Measurements from ENCODE around the gene BACH2.

BACH2 gene

GRCh38 chr6:90113389-90113788 lies 183.3 kb downstream of the BACH2 start:
- TF ChIP-seq, protein P1, sequence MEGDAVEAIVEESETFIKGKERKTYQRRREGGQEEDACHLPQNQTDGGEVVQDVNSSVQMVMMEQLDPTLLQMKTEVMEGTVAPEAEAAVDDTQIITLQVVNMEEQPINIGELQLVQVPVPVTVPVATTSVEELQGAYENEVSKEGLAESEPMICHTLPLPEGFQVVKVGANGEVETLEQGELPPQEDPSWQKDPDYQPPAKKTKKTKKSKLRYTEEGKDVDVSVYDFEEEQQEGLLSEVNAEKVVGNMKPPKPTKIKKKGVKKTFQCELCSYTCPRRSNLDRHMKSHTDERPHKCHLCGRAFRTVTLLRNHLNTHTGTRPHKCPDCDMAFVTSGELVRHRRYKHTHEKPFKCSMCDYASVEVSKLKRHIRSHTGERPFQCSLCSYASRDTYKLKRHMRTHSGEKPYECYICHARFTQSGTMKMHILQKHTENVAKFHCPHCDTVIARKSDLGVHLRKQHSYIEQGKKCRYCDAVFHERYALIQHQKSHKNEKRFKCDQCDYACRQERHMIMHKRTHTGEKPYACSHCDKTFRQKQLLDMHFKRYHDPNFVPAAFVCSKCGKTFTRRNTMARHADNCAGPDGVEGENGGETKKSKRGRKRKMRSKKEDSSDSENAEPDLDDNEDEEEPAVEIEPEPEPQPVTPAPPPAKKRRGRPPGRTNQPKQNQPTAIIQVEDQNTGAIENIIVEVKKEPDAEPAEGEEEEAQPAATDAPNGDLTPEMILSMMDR (IDR thresholded peaks at IDR 0.05; ENCODE audit: borderline replicate concordance, insufficient read depth, low read depth, low read length) = no peak
- H3K4me3 ChIP-seq (ENCODE audit: low read depth, low read length) = no peak overlapping the region

DNA sequence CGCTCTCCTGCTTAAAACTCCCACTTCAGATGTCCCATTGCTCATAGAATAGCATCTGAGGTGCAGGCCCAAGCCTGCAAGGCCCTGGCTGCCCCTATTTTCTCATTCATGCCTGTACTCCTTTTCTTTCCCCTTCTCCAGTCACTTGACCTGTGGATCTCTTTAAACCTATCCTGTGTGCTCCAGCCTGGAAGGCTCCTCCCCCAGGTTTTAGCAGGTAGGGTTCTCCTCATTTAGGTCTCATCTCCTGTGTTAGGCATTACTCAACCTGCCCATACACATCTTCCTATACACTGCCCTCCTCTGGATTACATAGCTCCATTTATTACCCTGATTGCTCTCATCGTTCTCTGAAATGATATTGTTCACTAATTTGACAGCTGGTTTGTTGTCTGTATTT lies 185.3 kb downstream of the BACH2 start:
- TF ChIP-seq, protein P1 (IDR thresholded peaks at IDR 0.05; ENCODE audit: borderline replicate concordance, insufficient read depth, low read depth, low read length) = no peak
- H3K4me3 ChIP-seq (ENCODE audit: low read depth, low read length) = no peak overlapping the region

GRCh38 chr6:90110971-90111370 lies 185.7 kb downstream of the BACH2 start:
- H3K4me3 ChIP-seq (ENCODE audit: low read depth, low read length) = no peak overlapping the region
- TF ChIP-seq, protein P1 (IDR thresholded peaks at IDR 0.05; ENCODE audit: borderline replicate concordance, insufficient read depth, low read depth, low read length) = no peak

DNA sequence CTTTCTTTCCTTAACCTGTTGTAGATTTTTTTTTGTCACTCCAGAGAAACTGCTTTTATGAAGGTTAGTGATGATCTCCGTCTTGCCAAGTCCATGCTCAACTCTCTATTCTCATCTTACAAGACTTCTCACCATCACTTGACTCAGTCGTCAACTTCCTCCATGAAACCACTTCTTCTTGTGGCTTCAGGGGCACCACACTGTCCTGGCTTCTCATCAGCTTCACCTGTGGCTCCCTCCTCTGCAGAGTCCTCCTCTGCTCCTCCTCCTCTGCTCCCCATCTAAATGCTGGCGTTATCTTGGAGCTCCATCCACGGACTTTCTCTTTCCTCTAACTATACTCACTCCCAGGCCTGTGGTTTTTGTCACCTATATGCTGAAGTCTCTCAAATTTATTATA lies 187.5 kb downstream of the BACH2 start:
- H3K4me3 ChIP-seq (ENCODE audit: low read depth, low read length) = no peak overlapping the region
- TF ChIP-seq, protein P1 (IDR thresholded peaks at IDR 0.05; ENCODE audit: borderline replicate concordance, insufficient read depth, low read depth, low read length) = no peak

DNA sequence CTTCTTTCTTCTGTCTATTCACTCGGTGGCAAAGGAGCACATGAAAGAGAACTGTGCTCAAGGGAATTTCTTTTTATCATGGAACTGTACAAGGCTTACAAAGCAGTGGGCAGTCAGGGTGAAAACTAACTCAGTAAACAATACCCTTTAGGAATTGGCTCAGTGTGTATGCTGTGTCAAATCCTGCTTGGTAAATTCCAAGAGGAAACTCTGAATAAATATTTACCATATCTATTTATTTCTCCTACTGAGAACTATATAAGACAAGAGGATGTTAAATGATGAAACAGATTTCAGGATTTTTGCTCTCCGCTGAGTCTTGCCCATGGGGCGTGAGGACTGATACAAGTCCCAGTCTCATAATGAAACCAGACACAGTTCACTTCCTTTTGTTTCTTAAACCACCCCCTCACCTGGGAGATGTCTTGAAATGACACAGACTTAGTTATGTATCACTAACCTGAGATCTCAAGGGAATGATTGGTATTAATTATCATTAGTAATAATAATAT lies 188.8 kb downstream of the BACH2 start:
- H3K4me3 ChIP-seq (ENCODE audit: low read depth, low read length) = no peak overlapping the region
- TF ChIP-seq, protein P1 (IDR thresholded peaks at IDR 0.05; ENCODE audit: borderline replicate concordance, insufficient read depth, low read depth, low read length) = no peak

DNA sequence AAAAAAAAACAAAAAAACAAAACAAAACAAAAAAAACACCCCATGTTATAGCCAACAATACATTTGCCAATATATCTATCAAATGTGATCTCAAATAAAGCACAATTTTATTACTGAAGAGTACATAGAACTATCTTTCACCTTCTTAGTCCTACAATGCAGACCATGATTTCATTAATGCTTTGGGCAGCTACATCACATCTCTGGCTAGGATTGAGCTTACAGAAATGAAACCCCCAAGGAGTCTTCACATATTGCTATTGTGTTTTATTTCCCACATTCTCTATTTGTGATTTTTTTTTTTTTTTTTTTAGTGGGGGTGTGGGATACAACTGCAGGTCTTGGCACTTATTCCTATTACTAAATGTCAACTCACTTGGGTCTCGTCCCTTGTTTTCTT lies 189.3 kb downstream of the BACH2 start:
- H3K4me3 ChIP-seq (ENCODE audit: low read depth, low read length) = no peak overlapping the region
- TF ChIP-seq, protein P1 (IDR thresholded peaks at IDR 0.05; ENCODE audit: borderline replicate concordance, insufficient read depth, low read depth, low read length) = no peak

DNA sequence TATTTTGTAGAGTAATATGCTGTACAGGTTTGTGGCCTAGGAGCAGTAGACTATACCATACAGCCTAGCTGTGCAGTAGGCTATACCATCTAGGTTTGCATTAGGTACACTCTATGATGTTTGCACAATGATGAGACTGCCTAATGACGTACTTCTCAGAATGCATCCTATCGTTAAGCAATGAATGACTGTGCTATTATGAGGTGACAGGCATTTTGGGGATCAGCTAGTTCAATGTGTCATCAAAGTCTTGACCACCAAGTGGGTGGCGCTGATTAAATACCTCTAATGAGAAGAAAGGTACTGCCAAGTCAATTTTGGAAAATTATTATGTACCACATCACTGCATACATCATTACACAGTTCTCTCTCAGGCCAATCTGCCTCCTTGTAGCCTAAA lies 190.2 kb downstream of the BACH2 start:
- TF ChIP-seq, protein P1 (IDR thresholded peaks at IDR 0.05; ENCODE audit: borderline replicate concordance, insufficient read depth, low read depth, low read length) = no peak

More for the DNA sequence above, 190.2 kb downstream of the BACH2 start:
- H3K4me3 ChIP-seq (ENCODE audit: low read depth, low read length) = no peak overlapping the region

All from GM12875 (cell line).